H9 (cell line): Measurements from ENCODE around the gene MYO5C. TPM values are rescaled to one million over a fixed set of nuclear protein-coding genes. Genes with fewer than 3 reads are reported as not detected.

Experiments used
- DNase-seq: peaks from one replicate; pipeline ENCODE4 v3.0.0-alpha.2; 2017
- H2AFZ ChIP-seq: one replicate; pipeline ENCODE4 v1.6.1; 2013; ENCODE audit warnings: mild to moderate bottlenecking, low read length, control low read depth, moderate library complexity
- H2AK5ac ChIP-seq: 2 replicates; pipeline ENCODE4 v1.6.1; 2013; ENCODE audit warnings: low read length, control low read depth, mixed read lengths; ENCODE audit not compliant: insufficient read length
- H2BK120ac ChIP-seq: one replicate; pipeline ENCODE4 v1.6.1; 2013; ENCODE audit warnings: low read depth, mild to moderate bottlenecking, low read length, control low read depth, inconsistent platforms; ENCODE audit not compliant: poor library complexity, severe bottlenecking
- H2BK12ac ChIP-seq: 2 replicates; pipeline ENCODE4 v1.6.1; 2013; ENCODE audit warnings: low read length, control low read depth, mixed read lengths, low read depth; ENCODE audit not compliant: insufficient read length
- H2BK15ac ChIP-seq: 2 replicates; pipeline ENCODE4 v1.6.1; 2013; ENCODE audit warnings: low read depth, low read length, control low read depth
- H2BK20ac ChIP-seq: one replicate; pipeline ENCODE4 v1.6.1; 2013; ENCODE audit warnings: low read depth, mild to moderate bottlenecking, low read length, control low read depth, inconsistent platforms; ENCODE audit not compliant: poor library complexity, severe bottlenecking
- H2BK5ac ChIP-seq: 2 replicates; pipeline ENCODE4 v1.6.1; 2013; ENCODE audit warnings: low read length, control low read depth, mixed read lengths; ENCODE audit not compliant: insufficient read length
- H3K14ac ChIP-seq: 2 replicates; pipeline ENCODE4 v1.6.1; 2013; ENCODE audit warnings: low read length, control low read depth; ENCODE audit not compliant: insufficient read depth
- H3K18ac ChIP-seq: 2 replicates; pipeline ENCODE4 v1.6.1; 2013; ENCODE audit warnings: low read depth, mild to moderate bottlenecking, mixed read lengths, low read length, control low read depth; ENCODE audit not compliant: insufficient read length
- H3K23ac ChIP-seq: 2 replicates; pipeline ENCODE4 v1.6.1; 2013; ENCODE audit warnings: low read length, control low read depth, mixed read lengths, low read depth; ENCODE audit not compliant: insufficient read length
- H3K23me2 ChIP-seq: 2 replicates; pipeline ENCODE4 v1.6.1; 2013; ENCODE audit warnings: low read depth, mild to moderate bottlenecking, mixed read lengths, low read length, control low read depth; ENCODE audit not compliant: insufficient read length, poor library complexity, severe bottlenecking
- H3K27ac ChIP-seq: 2 replicates; pipeline ENCODE4 v1.5.1; 2013; ENCODE audit warnings: low read length, control low read depth, mixed read lengths, low read depth; ENCODE audit not compliant: insufficient read length
- H3K27me3 ChIP-seq: 2 replicates; pipeline ENCODE4 v1.6.1; 2013; ENCODE audit warnings: low read length, control low read depth, inconsistent platforms; ENCODE audit not compliant: insufficient read depth
- H3K4ac ChIP-seq: 2 replicates; pipeline ENCODE4 v1.6.1; 2013; ENCODE audit warnings: low read depth, mild to moderate bottlenecking, control low read depth, inconsistent platforms, low read length, moderate library complexity
- H3K4me1 ChIP-seq: 2 replicates; pipeline ENCODE4 v1.6.1; 2013; ENCODE audit warnings: low read length, control low read depth, inconsistent platforms; ENCODE audit not compliant: insufficient read depth
- H3K4me2 ChIP-seq: 2 replicates; pipeline ENCODE4 v1.6.1; 2013; ENCODE audit warnings: low read length, control low read depth, mixed read lengths; ENCODE audit not compliant: insufficient read length, insufficient read depth
- H3K56ac ChIP-seq: 2 replicates; pipeline ENCODE4 v1.6.1; 2013; ENCODE audit warnings: low read depth, mild to moderate bottlenecking, mixed read lengths, low read length, control low read depth; ENCODE audit not compliant: insufficient read length
- H3K79me1 ChIP-seq: 2 replicates; pipeline ENCODE4 v1.6.1; 2013; ENCODE audit warnings: low read depth, mild to moderate bottlenecking, moderate library complexity, low read length, control low read depth, inconsistent platforms; ENCODE audit not compliant: insufficient read depth, poor library complexity, severe bottlenecking
- H3K79me2 ChIP-seq: 2 replicates; pipeline ENCODE4 v1.6.1; 2013; ENCODE audit warnings: low read length, control low read depth, inconsistent platforms; ENCODE audit not compliant: insufficient read depth
- H3K9ac ChIP-seq: 2 replicates; pipeline ENCODE4 v1.6.1; 2013; ENCODE audit warnings: low read length, control low read depth, mixed read lengths; ENCODE audit not compliant: insufficient read length; ENCODE audit errors: extremely low read depth
- H3K9me3 ChIP-seq: one replicate; pipeline ENCODE4 v1.6.1; 2013; ENCODE audit warnings: low read depth, low read length, inconsistent platforms; ENCODE audit not compliant: control insufficient read depth
- H3T11ph ChIP-seq: one replicate; pipeline ENCODE4 v1.6.1; 2013; ENCODE audit warnings: mild to moderate bottlenecking, low read length, control low read depth, inconsistent platforms
- H4K20me1 ChIP-seq: one replicate; pipeline ENCODE4 v1.6.1; 2013; ENCODE audit not compliant: control insufficient read depth, insufficient read length, insufficient read depth
- H4K5ac ChIP-seq: 2 replicates; pipeline ENCODE4 v1.6.1; 2013; ENCODE audit warnings: low read depth, mild to moderate bottlenecking, mixed read lengths, low read length, control low read depth; ENCODE audit not compliant: insufficient read length
- H4K8ac ChIP-seq: replicated peaks from 2 replicates; pipeline ENCODE4 v1.6.1; 2013; ENCODE audit warnings: low read length, control low read depth, mixed read lengths, low read depth; ENCODE audit not compliant: insufficient read length
- H4K91ac ChIP-seq: 2 replicates; pipeline ENCODE4 v1.6.1; 2013; ENCODE audit warnings: low read depth, mild to moderate bottlenecking, moderate library complexity, mixed read lengths, low read length, control low read depth; ENCODE audit not compliant: insufficient read length
- H3K27ac Mint-ChIP-seq, 3 experiments: 2 replicates in 2 of 3; 3 replicates in 1 of 3; pipeline ENCODE4 v1.8.0; 2020 to 2021; ENCODE audit warnings: mixed read lengths in 3 of 3, mild to moderate bottlenecking in 1 of 3, moderate library complexity in 1 of 3
- H3K27me3 Mint-ChIP-seq: 2 replicates; pipeline ENCODE4 v1.8.0; 2021; ENCODE audit warnings: low read depth, mild to moderate bottlenecking, moderate library complexity, mixed read lengths
- H3K36me3 Mint-ChIP-seq, 3 experiments: 2 replicates in 2 of 3; 3 replicates in 1 of 3; pipeline ENCODE4 v1.8.0; 2020 to 2021; ENCODE audit warnings: low read depth in 3 of 3, mixed read lengths in 3 of 3; ENCODE audit not compliant: insufficient read depth in 1 of 3
- H3K4me1 Mint-ChIP-seq, 2 experiments: 2 replicates each; pipeline ENCODE4 v1.8.0; 2020; ENCODE audit warnings: mixed read lengths in 2 of 2
- H3K4me3 Mint-ChIP-seq, 2 experiments: 2 replicates in 1 of 2; 3 replicates in 1 of 2; pipeline ENCODE4 v1.8.0; 2020 to 2021; ENCODE audit warnings: mild to moderate bottlenecking in 2 of 2, mixed read lengths in 2 of 2, moderate library complexity in 1 of 2
- H3K9me3 Mint-ChIP-seq, 2 experiments: 2 replicates in 1 of 2; 3 replicates in 1 of 2; pipeline ENCODE4 v1.8.0; 2020; ENCODE audit warnings: mild to moderate bottlenecking in 2 of 2, mixed read lengths in 2 of 2, moderate library complexity in 1 of 2
- CTCF ChIP-seq: fragments of 200-600 bp; sonication (generic); conservative IDR thresholded peaks from 3 replicates; pipeline ENCODE4 v1.8.0; 2021; ENCODE audit warnings: antibody characterized with exemption, mild to moderate bottlenecking
- WGBS: extraction: QIAGEN DNeasy Blood & Tissue Kit; methylation state at CpG from one replicate; pipeline ENCODE4 v1.1.7; 2013; ENCODE audit warnings: missing lambda C conversion rate, low lambda C conversion rate, mixed read lengths; ENCODE audit not compliant: insufficient read length; ENCODE audit errors: extremely low coverage; 5-methylcytosine and 5-hydroxymethylcytosine counted together
- total RNA-seq: library from RNA; stranded (reverse); gene quantifications from 2 replicates; pipeline ENCODE4 v1.2.1, GENCODE V29; 2021

MYO5C gene
- total RNA-seq, 1 experiment from 2014 or later, result 22.2 TPM

DNA sequence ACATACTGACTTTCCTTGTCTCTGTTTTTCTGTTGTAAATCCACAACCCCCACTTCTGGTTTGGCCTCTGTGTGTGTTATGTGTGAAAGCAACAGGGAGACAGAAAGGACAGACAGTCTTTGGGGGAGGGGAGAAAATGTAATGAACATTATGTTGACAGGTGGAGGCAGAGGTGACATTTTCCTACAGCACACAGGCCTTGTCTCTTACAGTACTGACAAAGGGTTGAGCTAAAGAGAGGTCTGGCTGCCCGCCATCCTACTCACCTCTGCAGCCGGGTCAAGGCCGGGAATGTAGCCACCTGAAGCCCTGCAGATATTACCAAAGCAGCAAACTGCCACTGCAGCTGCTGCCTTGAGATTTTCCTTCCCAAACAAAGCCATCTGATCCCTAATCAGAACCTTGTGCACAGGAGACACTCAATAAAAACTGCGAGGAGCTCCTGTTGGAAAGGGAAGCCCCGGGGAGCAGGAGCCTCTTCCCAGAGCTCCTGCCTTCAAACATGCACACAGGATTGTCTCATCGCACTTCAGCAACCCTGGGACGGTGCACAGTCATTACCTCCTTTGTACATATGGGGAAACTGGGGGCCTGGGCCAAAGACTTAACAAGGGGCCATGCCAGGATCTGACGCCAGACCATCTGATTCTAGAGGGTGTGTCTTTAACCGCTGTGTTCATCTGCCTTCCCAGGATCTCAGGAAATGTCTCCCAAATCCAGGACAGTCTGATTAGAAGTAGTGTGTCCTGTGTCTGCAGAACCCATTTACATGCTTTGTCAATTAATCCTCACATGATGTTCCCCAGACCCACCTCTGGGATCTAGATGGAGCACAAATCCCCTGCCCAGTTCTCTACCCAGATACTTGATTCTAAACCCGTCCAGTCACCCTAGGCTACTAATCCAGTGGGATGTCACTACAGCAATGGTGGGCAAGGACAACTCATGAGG lies 14.2 kb downstream of the MYO5C start:
- no peaks in the 10 kb centered on the region for H3K27me3 ChIP-seq
- Mint-ChIP-seq H3K27me3 (no peaks in the 10 kb centered on the region), H3K4me3 (no peak overlapping the region), H3K9me3 (peaks cover 8 to 18% of the 10 kb centered on the region in 2 experiments; a peak in 4 of 5 replicates), H3K36me3 (peaks cover 22 to 60% (median 47%) of the 10 kb centered on the region in 3 experiments), H3K27ac (peak overlapping the region in 2 of 3 experiments; percentile 50 to 84; a peak in 4 of 7 replicates), H3K4me1 (peaks cover 2 to 3% of the 10 kb centered on the region in 2 experiments; a peak in 1 of 4 replicates)
- no peak overlapping the region for H3K56ac ChIP-seq
- H3K23ac ChIP-seq, result no peak overlapping the region
- no peak overlapping the region for H3K18ac ChIP-seq
- DNase-seq, result no peak
- no peak overlapping the region for H2AFZ ChIP-seq
- WGBS, result no CpG with 5 or more reads among the region's 10 CpGs
- no peak overlapping the region for H3K4me2 ChIP-seq
- H2BK15ac ChIP-seq, result no peak overlapping the region
- no peaks in the 10 kb centered on the region for H3K79me2 ChIP-seq
- no peak overlapping the region for H3K9ac ChIP-seq
- no peak overlapping the region for H2AK5ac ChIP-seq
- no peaks in the 10 kb centered on the region for H3K4me1 ChIP-seq
- H3K79me1 ChIP-seq, result no peaks in the 10 kb centered on the region
- H4K91ac ChIP-seq, result no peak overlapping the region
- no peak overlapping the region for H4K5ac ChIP-seq
- H3K9me3 ChIP-seq, result no peaks in the 10 kb centered on the region
- H4K8ac ChIP-seq, result no peak overlapping the region
- H3T11ph ChIP-seq, result no peak overlapping the region
- no peak overlapping the region for H2BK120ac ChIP-seq
- H2BK20ac ChIP-seq, result no peak overlapping the region
- H2BK12ac ChIP-seq, result no peak overlapping the region
- TF ChIP-seq CTCF, result no peak
- no peaks in the 10 kb centered on the region for H4K20me1 ChIP-seq
- no peaks in the 10 kb centered on the region for H3K23me2 ChIP-seq
- H3K14ac ChIP-seq, result no peak overlapping the region
- no peak overlapping the region for H2BK5ac ChIP-seq
- no peak overlapping the region for H3K4ac ChIP-seq
- no peak overlapping the region for H3K27ac ChIP-seq
